ENCODE results near the gene CBLL1.
A peak's percentile ranks its signal among the peaks of the same experiment; 100 is the strongest.

Gene CBLL1

GRCh38 chr7:107743567-107744344 lies at the start of gene CBLL1:
CBLL1 (plus strand) TSS chr7:107744142; CDS start chr7:107744164, 22 bp downstream.
- H3K9me3 ChIP-seq (ENCODE audit: control insufficient read depth, insufficient read depth, low read length): no peaks in the 10 kb centered on the region
- H3K36me3 ChIP-seq (ENCODE audit: insufficient read depth, low read length): no peaks in the 10 kb centered on the region
- peak within 1 kb of the TSS; percentile 91 for H3K9ac ChIP-seq (ENCODE audit: low read depth, low read length)
- peaks cover 5% of the 10 kb centered on the region; the same call in 1 of the 2 replicates for H3K4me1 ChIP-seq (ENCODE audit: insufficient read depth, low read length)

- H3K9me3 ChIP-seq (ENCODE audit: control insufficient read depth, insufficient read depth, low read length): no peaks in the 10 kb centered on the region
- H3K9ac ChIP-seq (ENCODE audit: low read depth, low read length): no peak overlapping the region
- no peaks in the 10 kb centered on the region; the same call in 1 of the 2 replicates for H3K4me1 ChIP-seq (ENCODE audit: insufficient read depth, low read length)
- H3K36me3 ChIP-seq (ENCODE audit: insufficient read depth, low read length): no peaks in the 10 kb centered on the region
Observed at GRCh38 chr7:107694386-107694785, 49.6 kb upstream of the CBLL1 start.

GRCh38 chr7:107696330-107696946 lies 47.5 kb upstream of the CBLL1 start:
- H3K9ac ChIP-seq (ENCODE audit: low read depth, low read length): no peak overlapping the region
- H3K36me3 ChIP-seq (ENCODE audit: insufficient read depth, low read length): no peaks in the 10 kb centered on the region
- H3K4me1 ChIP-seq (ENCODE audit: insufficient read depth, low read length): no peaks in the 10 kb centered on the region

GRCh38 chr7:107697321-107698049 lies 46.5 kb upstream of the CBLL1 start:
- Histone ChIP-seq H3K9me3 (ENCODE audit: control insufficient read depth, insufficient read depth, low read length) (no peaks in the 10 kb centered on the region), H3K9ac (ENCODE audit: low read depth, low read length) (no peak overlapping the region), H3K4me1 (ENCODE audit: insufficient read depth, low read length) (no peaks in the 10 kb centered on the region), H3K36me3 (ENCODE audit: insufficient read depth, low read length) (no peaks in the 10 kb centered on the region)

More at GRCh38 chr7:107696330-107696946, 47.5 kb upstream of the CBLL1 start:
- H3K9me3 ChIP-seq (ENCODE audit: control insufficient read depth, insufficient read depth, low read length): no peaks in the 10 kb centered on the region

GRCh38 chr7:107700570-107700969 lies 43.4 kb upstream of the CBLL1 start:
- no peaks in the 10 kb centered on the region for H3K36me3 ChIP-seq (ENCODE audit: insufficient read depth, low read length)
- no peaks in the 10 kb centered on the region for H3K4me1 ChIP-seq (ENCODE audit: insufficient read depth, low read length)
- H3K9ac ChIP-seq (ENCODE audit: low read depth, low read length): no peak overlapping the region; the same call in 1 of the 2 replicates
- H3K9me3 ChIP-seq (ENCODE audit: control insufficient read depth, insufficient read depth, low read length): no peaks in the 10 kb centered on the region

DNA sequence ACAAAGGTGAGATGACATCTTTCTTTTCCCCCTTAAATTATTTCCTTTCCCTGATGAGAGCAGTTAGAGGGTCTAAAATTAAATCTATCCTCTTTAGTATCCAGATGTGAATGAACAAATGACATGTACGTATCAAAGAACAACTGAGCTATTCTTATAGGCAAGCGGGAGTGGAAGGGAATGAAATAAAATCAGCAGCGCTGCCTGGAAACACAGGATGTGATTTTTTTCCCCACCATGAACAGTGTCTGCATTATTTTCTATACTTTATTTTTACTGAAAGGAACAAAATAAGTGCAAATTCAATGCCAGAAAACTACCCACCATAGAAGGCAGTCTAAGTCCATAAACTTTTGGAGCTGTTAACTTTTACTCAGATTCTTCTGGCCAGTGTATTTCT lies 42.8 kb upstream of the CBLL1 start:
- Histone ChIP-seq H3K36me3 (ENCODE audit: insufficient read depth, low read length) (no peaks in the 10 kb centered on the region), H3K9ac (ENCODE audit: low read depth, low read length) (no peak overlapping the region), H3K9me3 (ENCODE audit: control insufficient read depth, insufficient read depth, low read length) (no peaks in the 10 kb centered on the region), H3K4me1 (ENCODE audit: insufficient read depth, low read length) (no peaks in the 10 kb centered on the region)

DNA sequence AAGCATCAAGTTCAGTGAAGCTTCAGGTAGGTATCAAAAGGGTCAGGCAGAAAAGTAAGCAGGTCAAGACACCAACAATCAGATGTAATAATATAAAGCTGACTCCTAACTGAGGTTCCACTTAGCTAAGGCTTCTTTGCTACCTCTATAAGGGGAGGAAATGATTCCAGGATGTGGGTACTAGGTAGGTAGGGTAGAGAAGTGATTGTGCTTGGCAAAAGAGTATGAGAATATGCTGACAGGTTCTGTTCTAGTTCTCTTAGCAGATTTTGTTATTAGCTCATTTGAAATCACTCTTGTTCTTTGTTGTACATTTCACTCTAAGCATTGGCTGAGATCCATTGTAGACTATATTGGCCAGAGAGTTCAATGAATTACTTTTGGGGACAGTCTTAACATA lies 40.7 kb upstream of the CBLL1 start:
- H3K9ac ChIP-seq (ENCODE audit: low read depth, low read length): no peak overlapping the region
- no peaks in the 10 kb centered on the region for H3K36me3 ChIP-seq (ENCODE audit: insufficient read depth, low read length)
- no peaks in the 10 kb centered on the region for H3K9me3 ChIP-seq (ENCODE audit: control insufficient read depth, insufficient read depth, low read length)
- H3K4me1 ChIP-seq (ENCODE audit: insufficient read depth, low read length): no peaks in the 10 kb centered on the region

DNA sequence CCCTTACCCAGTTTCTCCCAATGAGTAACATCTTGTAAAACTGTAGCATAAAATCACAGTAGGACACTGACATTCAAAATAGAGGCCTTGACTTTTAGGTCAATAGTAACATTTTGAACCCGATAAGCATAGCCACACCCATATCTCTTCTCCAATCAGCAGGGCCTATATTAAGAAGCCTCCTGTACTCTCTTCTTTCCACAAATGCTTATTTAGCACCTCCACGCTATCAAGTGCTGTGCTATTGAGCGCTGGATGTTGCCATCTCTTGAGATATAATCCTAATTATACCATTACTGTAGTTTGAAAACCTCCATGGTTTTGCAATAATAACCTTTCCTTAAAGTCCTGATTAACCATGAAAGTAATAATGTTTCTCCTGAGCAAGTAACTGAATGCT lies 40.1 kb upstream of the CBLL1 start:
- no peak overlapping the region for H3K9ac ChIP-seq (ENCODE audit: low read depth, low read length)

DNA sequence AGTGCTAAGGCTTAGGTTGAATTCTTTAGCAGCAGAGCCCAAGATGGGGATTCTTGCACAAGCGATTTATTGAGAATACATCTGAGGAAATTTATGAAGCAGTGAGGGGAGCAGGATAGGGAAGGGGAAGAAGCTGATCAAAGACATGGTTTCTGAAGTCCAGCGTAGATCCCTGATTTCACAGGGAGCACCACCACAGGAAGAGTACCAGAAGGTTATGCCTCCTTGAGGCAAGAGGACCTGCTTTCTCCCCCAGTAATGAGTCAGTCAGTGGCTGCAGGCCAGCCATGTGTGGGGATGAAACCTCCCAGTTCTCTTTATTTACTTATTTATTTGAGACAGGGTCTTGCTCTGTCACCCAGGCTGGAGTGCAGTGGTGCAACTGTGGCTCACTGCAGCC lies 35.0 kb upstream of the CBLL1 start:
- no peaks in the 10 kb centered on the region for H3K4me1 ChIP-seq (ENCODE audit: insufficient read depth, low read length)
- H3K9ac ChIP-seq (ENCODE audit: low read depth, low read length): no peak overlapping the region
- no peaks in the 10 kb centered on the region for H3K36me3 ChIP-seq (ENCODE audit: insufficient read depth, low read length)
- H3K9me3 ChIP-seq (ENCODE audit: control insufficient read depth, insufficient read depth, low read length): no peaks in the 10 kb centered on the region

More for the DNA sequence above, 40.1 kb upstream of the CBLL1 start:
- H3K4me1 ChIP-seq (ENCODE audit: insufficient read depth, low read length): no peaks in the 10 kb centered on the region
- H3K9me3 ChIP-seq (ENCODE audit: control insufficient read depth, insufficient read depth, low read length): no peaks in the 10 kb centered on the region
- no peaks in the 10 kb centered on the region for H3K36me3 ChIP-seq (ENCODE audit: insufficient read depth, low read length)

GRCh38 chr7:107711301-107711700 lies 32.6 kb upstream of the CBLL1 start:
- Histone ChIP-seq H3K36me3 (ENCODE audit: insufficient read depth, low read length) (no peaks in the 10 kb centered on the region), H3K9me3 (ENCODE audit: control insufficient read depth, insufficient read depth, low read length) (no peaks in the 10 kb centered on the region), H3K4me1 (ENCODE audit: insufficient read depth, low read length) (no peaks in the 10 kb centered on the region), H3K9ac (ENCODE audit: low read depth, low read length) (no peak overlapping the region)

DNA sequence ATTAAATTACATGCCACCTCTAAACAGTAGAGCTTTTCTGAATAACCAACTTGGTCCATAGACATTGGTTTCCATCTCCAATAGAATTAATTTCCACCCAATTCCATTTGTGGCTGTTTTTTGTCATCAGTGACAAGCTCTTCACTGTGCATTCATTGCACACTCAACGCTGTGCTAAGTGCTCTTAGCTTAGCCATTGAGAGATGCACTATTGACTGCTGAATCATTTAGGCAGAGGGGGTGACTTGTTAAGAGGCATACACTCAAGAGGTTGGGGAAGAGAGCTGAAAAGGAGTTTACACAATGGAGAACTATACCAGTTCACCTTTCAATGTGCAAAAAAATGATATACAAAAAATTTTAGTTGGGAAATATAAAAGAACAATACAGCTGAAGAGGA lies 31.9 kb upstream of the CBLL1 start:
- H3K36me3 ChIP-seq (ENCODE audit: insufficient read depth, low read length): no peaks in the 10 kb centered on the region
- H3K9ac ChIP-seq (ENCODE audit: low read depth, low read length): no peak overlapping the region
- no peaks in the 10 kb centered on the region for H3K4me1 ChIP-seq (ENCODE audit: insufficient read depth, low read length)
- H3K9me3 ChIP-seq (ENCODE audit: control insufficient read depth, insufficient read depth, low read length): no peaks in the 10 kb centered on the region

DNA sequence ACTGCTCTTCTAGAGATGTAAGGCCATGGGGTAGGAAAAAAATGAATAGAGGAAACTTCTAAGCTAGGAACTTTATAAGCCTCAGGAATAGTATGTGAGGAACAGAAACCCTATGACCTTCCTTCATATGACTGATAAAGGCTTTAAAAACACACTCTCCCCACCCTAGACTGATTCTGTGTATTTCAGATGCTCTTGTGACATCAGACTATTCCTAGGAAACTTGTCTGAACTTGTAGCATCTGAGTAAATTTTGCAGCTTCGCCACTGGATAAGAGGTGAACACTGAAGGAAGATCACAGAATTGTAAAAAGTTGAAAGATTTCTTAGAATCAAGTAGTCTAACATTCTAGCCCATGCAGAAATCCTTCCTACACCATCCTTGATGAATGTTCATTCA lies 31.0 kb upstream of the CBLL1 start:
- H3K9ac ChIP-seq (ENCODE audit: low read depth, low read length): no peak overlapping the region
- H3K36me3 ChIP-seq (ENCODE audit: insufficient read depth, low read length): no peaks in the 10 kb centered on the region
- H3K4me1 ChIP-seq (ENCODE audit: insufficient read depth, low read length): no peaks in the 10 kb centered on the region
- no peaks in the 10 kb centered on the region for H3K9me3 ChIP-seq (ENCODE audit: control insufficient read depth, insufficient read depth, low read length)

DNA sequence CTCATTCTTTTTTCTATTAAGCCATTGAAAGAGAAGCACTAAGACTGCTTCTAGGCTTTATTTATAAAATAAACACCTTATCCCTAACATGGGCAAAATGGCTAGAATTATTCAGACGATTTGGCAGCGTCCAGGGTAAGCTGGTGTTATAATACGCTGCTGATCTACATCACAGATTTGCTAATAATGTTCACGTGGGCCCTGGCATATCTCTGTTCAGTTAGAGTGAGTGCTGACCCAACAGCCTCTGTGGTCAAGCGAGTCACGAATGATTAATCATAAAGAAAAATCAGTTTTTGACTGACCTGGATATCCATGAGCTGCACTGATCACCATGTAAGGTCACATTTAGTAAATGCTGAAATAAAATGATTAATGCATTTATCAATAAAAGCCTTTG lies 28.4 kb upstream of the CBLL1 start:
- Histone ChIP-seq H3K36me3 (ENCODE audit: insufficient read depth, low read length) (no peaks in the 10 kb centered on the region), H3K9me3 (ENCODE audit: control insufficient read depth, insufficient read depth, low read length) (no peaks in the 10 kb centered on the region), H3K9ac (ENCODE audit: low read depth, low read length) (no peak overlapping the region), H3K4me1 (ENCODE audit: insufficient read depth, low read length) (no peaks in the 10 kb centered on the region)

DNA sequence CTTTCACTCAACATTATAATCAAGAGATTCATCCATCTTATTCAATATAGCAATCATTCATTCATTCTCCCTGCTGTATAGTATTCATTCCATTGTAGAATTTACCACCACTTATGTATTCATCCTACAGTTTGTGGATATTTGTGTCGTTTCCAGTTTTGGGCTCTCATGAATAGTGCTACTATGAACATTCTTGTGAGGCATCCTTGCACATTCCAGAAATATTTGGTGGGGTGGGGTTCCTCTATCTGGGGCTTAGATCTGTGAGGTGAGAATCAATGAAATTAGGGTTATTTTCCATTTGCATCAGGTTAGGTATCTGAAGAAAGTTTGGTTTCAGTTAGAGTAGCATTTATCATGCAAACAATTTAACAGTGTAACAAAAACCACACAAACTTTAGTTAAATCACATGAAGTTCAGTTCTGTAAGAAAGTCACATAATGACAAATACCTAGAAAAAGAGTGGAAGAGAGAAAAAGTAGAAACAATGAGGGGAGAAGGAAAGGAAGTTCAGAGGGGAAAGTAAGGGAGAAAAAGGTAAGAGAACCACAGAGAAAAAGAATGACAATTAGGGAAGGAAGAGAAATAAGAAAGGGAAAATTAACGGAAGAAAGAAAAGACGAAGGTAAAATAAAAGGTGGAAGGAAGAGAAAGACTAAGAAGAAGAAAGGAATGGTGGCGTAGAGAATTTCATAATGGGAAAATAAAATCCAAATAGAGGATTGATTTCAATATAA lies 25.3 kb upstream of the CBLL1 start:
- Histone ChIP-seq H3K9ac (ENCODE audit: low read depth, low read length) (no peak overlapping the region), H3K9me3 (ENCODE audit: control insufficient read depth, insufficient read depth, low read length) (no peaks in the 10 kb centered on the region), H3K4me1 (ENCODE audit: insufficient read depth, low read length) (no peaks in the 10 kb centered on the region), H3K36me3 (ENCODE audit: insufficient read depth, low read length) (no peaks in the 10 kb centered on the region)

Measured in ES-I3 (cell line).